UCSD-AML1 (cell line): ENCODE results near the gene EPGN.

Experiments used
- DNase-seq: peaks from one replicate; lab custom pipeline; 2025; ENCODE audit not compliant: unreplicated experiment; lab: John Stamatoyannopoulos, UW

The EPGN gene

GRCh38 chr4:74309223-74309622, 953 bp downstream of the EPGN start:
- no peak for DNase-seq

GRCh38 chr4:74311696-74312313, 3.5 kb downstream of the EPGN start:
- no peak for DNase-seq

- DNase-seq = no peak
Measured at GRCh38 chr4:74314329-74314728, 6.1 kb downstream of the EPGN start.

- DNase-seq = no peak
Measured at GRCh38 chr4:74314944-74315343, 6.7 kb downstream of the EPGN start.

- no peak for DNase-seq
Measured at GRCh38 chr4:74315376-74315775, 7.1 kb downstream of the EPGN start.

GRCh38 chr4:74316397-74316796, 8.1 kb downstream of the EPGN start:
- no peak for DNase-seq

GRCh38 chr4:74317616-74318246, 9.5 kb downstream of the EPGN start:
- no peak for DNase-seq

GRCh38 chr4:74318276-74318675, 10.0 kb downstream of the EPGN start:
- no peak for DNase-seq

- DNase-seq = no peak
Measured at GRCh38 chr4:74319470-74319869, 11.2 kb downstream of the EPGN start.

- DNase-seq = peak; percentile 39
Measured at GRCh38 chr4:74320559-74321118, 12.4 kb downstream of the EPGN start.

- DNase-seq = no peak
Measured at GRCh38 chr4:74322301-74322700, 14.0 kb downstream of the EPGN start.

- no peak for DNase-seq
Measured at GRCh38 chr4:74323663-74324062, 15.4 kb downstream of the EPGN start.

GRCh38 chr4:74324262-74324661, 16.0 kb downstream of the EPGN start:
- DNase-seq = no peak

GRCh38 chr4:74325886-74326285, 17.6 kb downstream of the EPGN start:
- DNase-seq = no peak

GRCh38 chr4:74327762-74328161, 19.5 kb downstream of the EPGN start:
- DNase-seq = no peak

GRCh38 chr4:74328501-74328900, 20.2 kb downstream of the EPGN start:
- no peak for DNase-seq

GRCh38 chr4:74329307-74329706, 21.0 kb downstream of the EPGN start:
- DNase-seq = no peak

- no peak for DNase-seq
Measured at GRCh38 chr4:74330295-74330750, 22.1 kb downstream of the EPGN start.

GRCh38 chr4:74331252-74331651, 23.0 kb downstream of the EPGN start:
- no peak for DNase-seq

GRCh38 chr4:74331944-74332343, 23.7 kb downstream of the EPGN start:
- no peak for DNase-seq

GRCh38 chr4:74334636-74335035, 26.4 kb downstream of the EPGN start:
- DNase-seq = no peak

- DNase-seq = no peak
Measured at GRCh38 chr4:74335341-74336021, 27.2 kb downstream of the EPGN start.
